ENCODE results near the gene MVD.

Gene MVD

GRCh38 chr16:88631920-88632586, 30.8 kb downstream of the MVD start:
- TF ChIP-seq CTCF (IDR thresholded peaks at IDR 0.05; ENCODE audit: low read depth, low read length, missing control alignments): no peak
- Histone ChIP-seq H3K4me3 (ENCODE audit: low read depth, low read length) (no peak overlapping the region), H3K27ac (no peak overlapping the region), H3K27me3 (replicated peaks) (no peaks in the 10 kb centered on the region), H3K36me3 (replicated peaks) (peaks cover 46% of the 10 kb centered on the region)
- in situ Hi-C loops (cut with HindIII; ENCODE audit: low pct_ligation_motif_present, low sequenced_read_pairs): no loop called here
- DNase-seq: no peak

GRCh38 chr16:88631384-88631783, 31.5 kb downstream of the MVD start:
- no peak overlapping the region for H3K4me3 ChIP-seq (ENCODE audit: low read depth, low read length)
- TF ChIP-seq CTCF (IDR thresholded peaks at IDR 0.05; ENCODE audit: low read depth, low read length, missing control alignments): no peak
- H3K36me3 ChIP-seq (replicated peaks): peaks cover 46% of the 10 kb centered on the region
- in situ Hi-C loops (cut with HindIII; ENCODE audit: low pct_ligation_motif_present, low sequenced_read_pairs): no loop called here
- no peak overlapping the region for H3K27ac ChIP-seq
- no peak for DNase-seq
- H3K27me3 ChIP-seq (replicated peaks): no peaks in the 10 kb centered on the region

- Histone ChIP-seq H3K36me3 (replicated peaks) (peaks cover 46% of the 10 kb centered on the region), H3K27me3 (replicated peaks) (no peaks in the 10 kb centered on the region), H3K4me3 (ENCODE audit: low read depth, low read length) (no peak overlapping the region), H3K27ac (no peak overlapping the region)
- in situ Hi-C loops (cut with HindIII; ENCODE audit: low pct_ligation_motif_present, low sequenced_read_pairs): no loop called here
- no peak for DNase-seq
- TF ChIP-seq CTCF (IDR thresholded peaks at IDR 0.05; ENCODE audit: low read depth, low read length, missing control alignments): no peak
These were observed 31.9 kb downstream of the MVD start for GRCh38 chr16:88630941-88631340.

- no peak for DNase-seq
- TF ChIP-seq CTCF (IDR thresholded peaks at IDR 0.05; ENCODE audit: low read depth, low read length, missing control alignments): no peak
- Histone ChIP-seq H3K36me3 (replicated peaks) (peaks cover 48% of the 10 kb centered on the region), H3K4me3 (ENCODE audit: low read depth, low read length) (no peak overlapping the region), H3K27ac (no peak overlapping the region), H3K27me3 (replicated peaks) (no peaks in the 10 kb centered on the region)
- in situ Hi-C loops (cut with HindIII; ENCODE audit: low pct_ligation_motif_present, low sequenced_read_pairs): no loop called here
These were observed 32.5 kb downstream of the MVD start for GRCh38 chr16:88630433-88630832.

GRCh38 chr16:88629835-88630234, 33.1 kb downstream of the MVD start:
- Histone ChIP-seq H3K4me3 (ENCODE audit: low read depth, low read length) (no peak overlapping the region), H3K27me3 (replicated peaks) (no peaks in the 10 kb centered on the region), H3K36me3 (replicated peaks) (peaks cover 54% of the 10 kb centered on the region), H3K27ac (no peak overlapping the region)
- in situ Hi-C loops (cut with HindIII; ENCODE audit: low pct_ligation_motif_present, low sequenced_read_pairs): no loop called here
- DNase-seq: no peak
- TF ChIP-seq CTCF (IDR thresholded peaks at IDR 0.05; ENCODE audit: low read depth, low read length, missing control alignments): no peak

- in situ Hi-C loops (cut with HindIII; ENCODE audit: low pct_ligation_motif_present, low sequenced_read_pairs): no loop called here
- no peak overlapping the region for H3K4me3 ChIP-seq (ENCODE audit: low read depth, low read length)
- H3K27me3 ChIP-seq (replicated peaks): no peaks in the 10 kb centered on the region
- TF ChIP-seq CTCF (IDR thresholded peaks at IDR 0.05; ENCODE audit: low read depth, low read length, missing control alignments): peak; percentile 66
- no peak overlapping the region for H3K27ac ChIP-seq
- H3K36me3 ChIP-seq (replicated peaks): peaks cover 66% of the 10 kb centered on the region
- no peak for DNase-seq
These were observed 34.3 kb downstream of the MVD start for GRCh38 chr16:88628512-88628974.
